ENCODE measurements around the gene IMP3.
"Not testable (repeated sequence)": the region's sequence is repeated elsewhere in the genome, so short reads cannot be mapped to it uniquely, and the experiment has no call there.

The IMP3 gene, protein sequence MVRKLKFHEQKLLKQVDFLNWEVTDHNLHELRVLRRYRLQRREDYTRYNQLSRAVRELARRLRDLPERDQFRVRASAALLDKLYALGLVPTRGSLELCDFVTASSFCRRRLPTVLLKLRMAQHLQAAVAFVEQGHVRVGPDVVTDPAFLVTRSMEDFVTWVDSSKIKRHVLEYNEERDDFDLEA

DNA sequence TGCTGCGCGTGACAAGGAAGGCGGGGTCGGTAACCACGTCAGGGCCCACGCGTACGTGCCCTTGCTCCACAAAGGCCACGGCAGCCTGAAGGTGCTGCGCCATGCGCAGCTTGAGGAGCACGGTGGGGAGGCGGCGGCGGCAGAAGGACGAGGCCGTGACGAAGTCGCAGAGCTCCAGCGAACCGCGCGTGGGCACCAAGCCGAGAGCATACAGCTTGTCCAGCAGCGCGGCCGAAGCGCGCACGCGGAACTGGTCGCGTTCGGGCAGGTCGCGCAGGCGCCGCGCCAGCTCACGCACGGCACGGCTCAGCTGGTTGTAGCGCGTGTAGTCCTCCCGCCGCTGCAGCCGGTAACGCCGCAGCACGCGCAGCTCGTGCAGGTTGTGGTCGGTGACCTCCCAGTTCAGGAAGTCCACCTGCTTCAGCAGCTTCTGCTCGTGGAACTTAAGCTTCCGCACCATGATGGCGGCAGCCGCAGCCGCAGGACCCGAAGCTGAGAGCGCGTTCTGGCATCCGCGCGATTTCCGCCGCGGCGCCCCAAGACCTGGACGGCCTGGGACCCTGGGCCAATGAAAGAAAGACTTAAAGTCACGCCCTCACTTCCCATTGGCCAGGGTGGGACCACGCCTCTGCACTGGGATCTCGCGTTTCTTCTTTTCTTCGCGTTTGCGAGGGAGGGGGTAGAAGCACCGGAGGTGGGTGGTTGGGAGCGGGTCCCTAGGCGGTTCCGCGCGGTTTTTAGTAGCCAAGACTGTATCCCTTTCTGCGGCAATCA is at the start of gene IMP3:
Gene IMP3, minus strand, starts transcription at position 516 of the 774 bp plus-strand sequence. Its CDS starts 56 bp downstream, at position 460.
- peak; percentile 74 for DNase-seq

DNA sequence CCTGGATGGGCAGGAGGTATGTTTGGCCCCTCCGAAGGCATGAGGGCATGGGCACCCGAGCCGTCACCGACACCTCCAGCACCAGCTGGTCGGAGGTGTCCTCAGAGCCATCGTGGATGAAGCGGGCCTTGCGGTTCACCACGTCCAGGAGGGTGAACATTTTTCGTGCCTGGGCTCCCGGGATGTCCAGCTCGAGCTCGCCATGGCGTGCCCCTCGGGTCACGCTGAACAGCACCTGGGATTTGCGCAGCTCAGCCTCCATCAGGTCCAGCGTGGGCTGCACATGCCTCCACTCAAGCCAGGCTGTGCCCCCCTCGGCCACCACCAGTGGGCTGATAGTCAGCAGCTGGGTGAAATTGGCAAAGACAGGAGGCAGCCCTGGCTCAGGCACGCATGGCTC is 49.4 kb upstream of the IMP3 start:
- DNase-seq: not testable (repeated sequence)

DNA sequence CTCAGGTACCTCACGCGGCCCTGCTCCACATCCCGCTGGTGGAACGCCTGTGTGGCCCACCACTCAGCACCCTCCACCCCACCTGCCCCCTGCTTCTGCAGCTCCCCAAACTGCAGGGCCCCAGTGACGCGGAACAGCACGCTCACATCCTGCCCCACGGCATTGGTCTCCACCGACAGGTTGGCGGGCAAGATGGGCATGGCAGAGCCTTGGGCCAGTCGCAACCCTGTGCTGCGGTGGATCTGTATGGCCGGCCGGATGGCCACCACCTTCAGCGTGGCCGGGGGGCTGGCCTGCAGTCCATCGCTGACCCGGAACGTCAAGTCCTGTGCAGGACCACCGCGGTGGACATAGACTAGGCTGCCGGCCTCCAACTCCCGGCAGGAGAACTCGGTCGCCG is 48.8 kb upstream of the IMP3 start:
- no peak for DNase-seq

DNA sequence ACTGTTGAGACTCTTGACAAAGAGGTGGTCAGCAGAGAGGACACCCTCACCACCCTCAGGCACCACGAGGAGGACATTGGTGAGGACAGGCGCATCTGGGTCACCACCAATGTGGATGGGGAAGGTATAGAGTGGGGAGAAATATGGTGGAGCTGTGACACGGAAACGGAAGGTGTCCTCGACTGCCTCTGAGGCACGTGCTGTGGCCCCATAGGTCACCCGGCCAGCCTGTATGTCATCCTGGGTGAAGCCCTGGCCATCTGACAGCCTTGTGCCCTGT is 48.2 kb upstream of the IMP3 start:
- no peak for DNase-seq

DNA sequence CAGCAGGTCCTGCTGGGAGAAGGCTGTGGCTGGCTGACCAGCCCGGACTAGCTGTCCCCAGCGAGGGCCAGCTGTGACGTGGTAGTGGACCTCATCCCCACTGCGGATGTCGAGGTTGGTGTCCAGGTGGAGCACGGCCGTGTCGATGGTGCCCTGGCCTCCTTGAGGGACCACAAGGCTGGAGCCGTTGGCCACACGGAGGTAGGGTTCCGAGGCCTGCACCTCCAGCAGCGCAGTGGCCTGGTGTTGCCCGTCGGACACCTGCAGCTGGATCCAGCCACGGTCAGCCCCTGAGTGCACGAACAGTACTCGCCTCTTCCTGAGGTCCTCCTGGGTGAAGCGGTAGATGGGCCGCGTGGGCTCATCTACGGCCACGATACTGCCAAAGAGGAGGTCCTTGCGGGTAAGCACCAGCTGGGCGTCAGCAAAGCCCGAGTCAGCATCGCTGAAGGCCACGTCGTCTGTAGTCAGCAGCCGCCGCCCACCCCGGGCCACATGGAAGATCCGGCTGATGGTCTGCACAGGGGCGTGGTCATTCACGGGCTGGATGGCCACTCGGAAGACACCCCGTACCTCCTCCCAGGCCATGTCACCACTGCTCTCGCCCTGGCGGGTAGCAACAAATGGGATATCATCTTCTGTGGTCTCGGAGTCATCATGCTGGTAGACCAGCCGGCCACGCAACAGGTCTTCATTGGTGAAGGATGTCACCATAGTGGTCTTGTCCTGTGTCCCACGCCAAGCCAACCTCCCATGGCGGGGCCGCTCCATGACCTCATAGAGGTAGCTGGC is 47.7 kb upstream of the IMP3 start:
- no peak for DNase-seq

DNA sequence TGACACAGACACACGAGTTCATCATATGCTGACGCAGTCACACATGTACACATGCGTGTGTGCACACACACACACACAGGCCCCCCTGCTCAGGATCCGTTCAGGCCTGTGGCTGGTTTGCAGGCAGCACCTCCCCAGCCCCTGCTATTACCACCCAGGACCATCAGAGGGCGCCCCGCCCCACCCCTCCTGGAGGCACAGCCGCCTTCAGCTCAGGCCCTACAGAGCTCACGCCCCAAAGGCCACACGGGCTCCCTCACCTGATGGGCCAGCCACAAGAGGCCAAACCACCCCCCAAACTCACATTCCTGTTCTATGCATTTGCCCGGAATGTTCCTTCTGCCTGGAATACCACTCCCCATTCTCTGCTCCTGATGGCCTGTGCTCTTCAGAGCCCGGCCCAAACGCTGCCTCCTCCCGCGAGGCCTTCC is 46.2 kb upstream of the IMP3 start:
- DNase-seq: not testable (repeated sequence)

DNA sequence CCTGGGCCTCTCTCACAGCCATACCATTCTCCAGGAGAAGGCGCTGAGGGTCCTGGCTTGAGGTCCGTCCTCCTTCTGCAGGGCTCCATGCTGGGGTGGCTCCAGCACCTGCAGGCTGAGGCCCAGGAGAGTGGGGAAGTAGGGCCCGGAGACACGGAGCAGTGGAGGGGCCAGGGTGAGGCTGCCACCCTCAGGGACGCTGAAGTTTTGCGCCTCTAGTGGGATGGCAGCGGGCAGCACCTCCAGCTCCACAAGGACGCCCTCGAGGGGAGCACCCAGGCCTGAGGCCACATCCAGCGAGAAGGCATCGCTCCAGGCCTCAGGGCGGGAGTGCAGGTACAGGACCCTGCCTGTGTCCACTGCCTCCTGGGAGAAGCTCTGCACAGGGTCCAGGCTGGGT is 45.2 kb upstream of the IMP3 start:
- peak; percentile 57 for DNase-seq

DNA sequence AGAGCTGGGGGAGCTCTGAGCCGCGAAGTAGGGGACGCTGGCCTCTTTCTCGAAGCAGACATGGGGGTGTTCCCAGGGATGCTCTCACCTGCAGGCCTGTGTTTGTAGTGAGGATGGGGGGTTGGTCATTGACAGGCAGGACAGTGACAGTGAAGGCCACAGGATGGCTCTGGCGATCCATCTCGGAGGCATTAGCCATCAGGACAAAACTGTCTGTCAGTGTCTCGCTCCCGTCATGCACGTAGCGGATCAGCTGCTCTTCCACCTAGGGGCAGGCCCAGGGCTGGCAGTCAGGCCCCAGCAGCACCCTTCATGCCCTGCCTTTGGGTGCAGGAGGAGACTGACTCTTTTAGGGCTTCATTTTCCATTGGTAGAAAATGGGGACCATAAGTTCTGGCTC is 44.6 kb upstream of the IMP3 start:
- no peak for DNase-seq

DNA sequence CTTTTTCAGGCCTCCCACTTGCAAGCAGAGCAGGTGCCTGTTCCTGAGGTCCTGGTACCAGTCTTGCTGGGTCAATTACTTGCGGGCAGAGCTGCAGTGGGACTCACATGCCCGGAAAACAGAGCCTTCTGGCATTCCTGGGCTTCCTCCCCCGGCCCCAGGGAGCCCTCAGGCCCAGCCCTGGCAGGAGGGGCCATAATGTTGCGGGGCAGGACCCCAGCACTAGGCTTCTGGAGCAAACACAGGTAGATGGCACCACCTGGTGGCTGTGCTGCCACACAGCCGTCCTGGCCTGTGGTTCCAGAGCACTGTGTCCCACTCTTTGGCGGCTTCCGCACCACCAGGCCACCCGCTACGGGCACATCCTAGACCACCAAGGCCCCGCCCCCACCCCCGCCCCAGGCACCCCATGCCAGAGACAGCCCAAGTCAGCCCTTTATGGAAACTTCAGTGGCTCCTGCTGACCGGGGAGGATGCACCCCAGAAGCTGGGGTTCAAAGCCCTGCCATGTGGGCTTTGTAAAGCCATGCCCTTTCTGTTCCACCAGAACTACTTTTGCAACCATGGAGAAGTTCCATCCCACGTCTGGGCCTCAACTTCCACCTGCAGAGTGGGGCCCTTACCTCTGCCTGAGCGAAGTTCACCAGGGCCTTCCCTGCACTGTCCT is 43.8 kb upstream of the IMP3 start:
- peak; percentile 83 for DNase-seq

DNA sequence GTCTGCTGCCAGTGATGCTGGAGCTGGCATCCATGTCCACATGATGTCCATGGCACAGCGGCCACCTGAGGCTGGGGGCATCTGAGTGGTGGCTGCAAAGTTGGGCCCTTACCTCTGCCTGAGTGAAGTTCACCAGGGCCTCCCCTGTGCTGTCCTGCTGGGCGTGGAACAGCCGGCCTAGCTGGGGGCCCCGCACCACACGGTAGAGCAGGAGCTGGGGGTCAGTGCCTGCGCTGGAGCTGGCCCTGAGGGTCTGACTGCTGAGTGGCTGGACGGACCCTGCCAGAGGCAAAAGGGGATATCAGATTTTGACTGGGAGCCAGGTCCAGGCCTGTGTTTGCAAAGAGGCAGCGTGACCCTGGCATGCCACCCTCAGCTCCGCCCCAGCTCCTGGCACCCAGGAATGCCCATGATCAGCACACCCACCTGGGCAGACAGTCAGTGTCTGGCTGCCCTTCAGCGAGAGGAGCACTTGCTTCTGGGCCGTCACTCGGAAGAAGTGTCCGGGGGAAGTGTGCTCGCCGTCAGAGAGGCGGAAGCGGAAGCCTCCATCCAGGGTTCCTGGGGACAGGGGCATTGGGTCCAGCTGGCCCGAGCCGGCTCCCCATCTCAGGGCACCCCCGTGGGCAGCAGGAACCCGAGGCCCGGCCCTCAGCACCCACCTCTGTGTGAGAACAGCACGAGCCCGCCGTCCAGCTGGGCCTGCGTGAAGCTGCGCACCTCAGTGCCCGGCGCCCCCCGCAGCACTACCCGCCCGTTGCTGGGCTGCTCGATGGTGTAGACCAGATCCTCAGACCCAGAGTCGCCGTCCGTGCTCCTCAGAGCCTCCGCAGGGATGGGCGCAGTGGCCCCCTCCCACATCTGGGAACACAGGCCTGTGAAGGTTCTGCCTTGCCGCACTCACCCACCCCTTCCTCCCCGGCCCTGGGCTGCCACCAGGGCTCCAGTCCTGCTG is 42.4 kb upstream of the IMP3 start:
- DNase-seq: no peak

DNA sequence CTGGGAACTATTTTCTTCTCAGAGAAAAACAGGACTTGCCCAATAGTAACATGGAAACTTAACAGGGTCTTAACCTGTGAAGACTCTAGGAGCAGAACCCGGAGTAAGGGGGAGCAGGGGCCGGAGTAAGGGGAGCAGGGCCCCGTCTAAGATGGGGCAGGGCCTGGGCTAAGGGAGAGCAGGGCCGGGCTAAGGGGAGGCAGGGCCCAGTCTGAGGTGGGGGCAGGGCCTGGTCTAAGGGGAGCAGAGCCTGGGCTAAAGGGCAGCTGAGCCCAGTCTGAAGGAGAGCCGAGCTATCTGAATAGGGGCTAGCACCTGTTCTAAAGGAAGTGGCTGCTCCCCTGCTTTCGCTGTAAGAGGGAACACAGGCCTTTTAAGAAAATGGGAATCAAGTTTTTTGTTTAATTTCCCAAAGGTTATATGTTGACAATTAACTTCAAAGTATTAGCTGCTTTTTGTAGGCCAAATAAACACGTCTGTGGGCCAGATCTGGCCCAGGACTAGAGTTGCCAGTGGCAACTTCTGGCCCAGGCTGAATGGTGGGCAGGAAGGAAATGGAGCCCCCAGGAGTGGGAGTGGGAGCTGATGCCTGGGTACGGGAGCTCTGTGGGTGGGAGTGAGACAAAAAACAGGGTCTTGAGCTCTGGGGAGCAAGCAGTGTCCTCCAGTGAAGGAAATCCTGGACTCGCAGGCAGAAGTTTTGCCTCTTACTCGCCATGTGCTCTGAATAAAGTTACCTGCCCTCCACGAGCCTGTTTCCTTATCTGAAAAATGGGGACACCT is 40.2 kb upstream of the IMP3 start:
- no peak for DNase-seq

DNA sequence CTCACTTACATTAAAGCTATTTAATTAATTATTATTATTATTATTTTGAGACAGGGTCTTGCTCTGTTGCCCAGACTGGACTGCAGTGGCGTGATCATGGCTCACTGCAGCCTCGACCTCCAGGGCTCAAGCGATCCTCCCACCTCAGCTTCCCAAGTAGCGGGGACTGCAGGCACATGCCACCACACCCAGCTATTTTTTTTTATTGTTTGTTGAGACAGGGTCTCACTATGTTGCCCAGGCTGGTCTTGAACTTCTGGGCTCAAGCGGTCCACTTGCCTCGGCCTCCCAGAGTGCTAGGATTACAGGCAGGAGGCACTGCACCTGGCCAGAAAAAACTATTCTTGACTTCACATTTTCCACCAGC is 38.3 kb upstream of the IMP3 start:
- not testable (repeated sequence) for DNase-seq

DNA sequence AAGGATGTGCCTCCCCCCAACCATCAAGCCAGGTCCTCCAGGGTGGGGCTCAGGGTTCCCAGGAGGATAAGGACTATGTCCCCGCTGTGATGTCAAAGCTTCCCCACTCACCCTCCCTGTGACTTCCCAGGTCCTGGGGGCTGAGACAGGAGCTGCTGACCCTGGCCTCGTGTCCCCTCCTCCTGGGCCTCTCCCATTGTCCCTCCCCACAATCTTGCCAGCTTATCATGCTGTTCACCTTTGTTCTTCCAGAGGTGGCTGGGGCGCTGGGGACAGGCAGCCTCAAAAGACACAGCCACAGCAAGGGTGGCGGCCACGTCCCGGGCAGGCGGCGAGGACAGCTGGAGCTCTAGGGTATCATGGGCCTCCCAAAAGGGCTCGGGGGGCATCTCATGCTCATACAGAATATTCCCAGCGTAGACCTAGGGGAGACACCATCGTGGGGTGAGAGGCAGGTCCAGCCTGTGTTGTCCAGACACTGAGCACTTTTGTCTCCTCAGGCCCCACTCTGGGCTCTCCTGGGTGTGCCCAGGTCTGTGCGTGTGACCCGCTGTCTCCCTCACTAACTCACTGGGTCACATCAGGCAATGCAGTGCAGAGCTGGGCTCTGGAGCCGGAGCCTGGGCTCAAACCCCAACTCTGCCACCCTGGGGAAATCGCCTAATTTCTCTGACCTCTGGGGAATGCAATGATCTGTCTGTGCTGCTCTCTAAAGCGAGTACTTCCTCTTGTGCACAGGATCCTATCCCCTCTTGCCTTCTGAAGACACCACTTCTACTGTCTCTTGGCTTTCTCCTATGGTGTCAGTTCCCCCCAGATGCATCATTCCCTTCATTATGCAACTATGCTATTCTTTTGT is 37.7 kb upstream of the IMP3 start:
- DNase-seq: no peak

DNA sequence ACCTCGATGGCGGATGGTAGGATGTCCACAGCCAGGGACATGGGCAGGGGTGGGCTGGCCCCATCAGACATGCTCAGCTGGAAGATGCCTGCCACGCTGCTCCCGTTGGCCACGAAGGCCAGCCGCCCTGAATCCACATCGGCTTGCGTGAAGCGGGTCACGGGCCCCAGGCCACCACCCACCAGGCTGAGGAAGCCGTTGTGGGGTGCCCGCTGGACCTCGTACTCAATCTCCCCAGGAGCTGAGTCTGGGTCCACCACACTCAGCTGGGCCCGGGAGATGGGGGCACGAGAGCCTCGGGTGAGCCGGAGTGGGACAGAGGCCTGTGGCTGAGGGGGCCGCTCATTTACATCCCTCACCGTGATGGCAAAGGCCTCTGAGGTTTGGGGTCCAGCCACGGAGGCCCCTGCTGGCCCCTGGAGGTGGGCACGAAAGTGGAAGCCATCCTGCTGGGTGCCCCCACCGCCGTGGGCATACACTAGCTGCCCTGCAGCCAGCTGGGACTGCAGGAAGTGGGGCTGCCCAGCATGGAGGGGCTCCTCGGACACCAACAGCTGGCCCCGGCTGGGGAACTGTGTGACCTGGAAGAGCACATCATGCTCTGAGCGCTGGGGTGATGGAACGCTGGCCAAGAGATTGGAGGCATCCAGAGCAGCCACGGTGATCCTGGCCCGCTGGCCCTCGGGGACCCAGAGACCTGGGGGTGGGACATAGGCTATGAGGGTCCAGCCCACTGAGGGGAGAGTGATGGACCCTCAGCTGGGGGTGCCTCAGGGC is 36.9 kb upstream of the IMP3 start:
- DNase-seq: no peak

DNA sequence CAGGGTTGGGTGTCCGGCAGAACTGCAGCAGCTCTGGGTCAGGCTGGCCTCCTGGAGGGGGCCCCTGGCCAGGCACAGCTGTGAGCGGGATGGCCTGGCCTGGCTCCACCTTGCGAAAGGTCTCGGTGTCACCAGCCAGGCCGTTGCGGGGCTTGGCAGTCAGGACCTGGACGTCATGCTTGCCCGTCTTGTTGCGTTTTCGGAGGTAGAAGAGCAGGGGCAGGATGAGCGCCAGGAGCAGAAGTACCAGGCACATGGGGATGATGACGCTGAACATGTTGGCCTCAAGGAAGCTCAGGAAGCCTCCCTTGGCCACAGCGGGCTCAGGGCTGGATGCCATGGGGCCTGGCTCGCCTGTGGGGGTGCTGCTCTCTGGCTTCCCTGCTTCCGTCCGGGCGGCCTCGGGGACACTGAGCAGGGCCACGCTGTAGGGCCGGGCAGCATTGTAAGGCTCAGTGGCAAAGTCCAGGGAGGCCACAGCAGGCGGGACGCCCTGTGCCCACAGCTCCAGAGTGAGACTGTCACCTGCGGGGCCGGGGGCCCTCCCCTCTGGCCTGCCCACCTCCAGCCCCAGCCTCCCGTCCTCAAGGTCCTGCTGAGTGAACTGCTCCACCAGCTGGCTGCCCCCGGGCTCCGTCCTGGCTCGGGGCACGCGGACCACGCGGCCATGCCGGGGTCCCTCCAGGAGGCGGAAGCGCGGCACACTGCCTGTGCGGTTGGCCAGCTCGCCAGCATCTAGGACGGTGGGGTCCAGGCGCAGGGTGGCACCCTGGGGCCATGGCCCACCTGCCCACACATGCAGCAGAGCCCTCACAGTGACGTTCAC is 35.8 kb upstream of the IMP3 start:
- no peak for DNase-seq

DNA sequence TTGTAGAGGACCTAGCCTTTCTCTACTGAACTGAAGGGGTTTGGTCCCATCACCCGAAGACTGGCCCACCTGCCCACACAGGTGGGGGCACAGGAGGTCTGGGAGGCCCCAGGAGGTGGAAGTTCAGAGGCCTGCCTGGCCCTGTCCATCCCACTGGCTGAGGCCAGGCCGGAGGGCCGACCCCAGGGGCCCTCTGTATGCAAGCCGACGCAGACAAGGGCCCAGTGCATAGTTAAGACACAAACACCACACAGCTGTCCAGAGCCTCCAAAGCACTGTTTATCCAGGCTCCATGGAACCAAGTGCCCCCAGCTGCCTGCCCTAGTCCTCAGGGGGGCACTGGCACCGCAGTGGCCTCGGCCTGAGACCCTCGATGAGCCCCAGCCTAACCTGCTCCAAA is 34.3 kb upstream of the IMP3 start:
- no peak for DNase-seq

DNA sequence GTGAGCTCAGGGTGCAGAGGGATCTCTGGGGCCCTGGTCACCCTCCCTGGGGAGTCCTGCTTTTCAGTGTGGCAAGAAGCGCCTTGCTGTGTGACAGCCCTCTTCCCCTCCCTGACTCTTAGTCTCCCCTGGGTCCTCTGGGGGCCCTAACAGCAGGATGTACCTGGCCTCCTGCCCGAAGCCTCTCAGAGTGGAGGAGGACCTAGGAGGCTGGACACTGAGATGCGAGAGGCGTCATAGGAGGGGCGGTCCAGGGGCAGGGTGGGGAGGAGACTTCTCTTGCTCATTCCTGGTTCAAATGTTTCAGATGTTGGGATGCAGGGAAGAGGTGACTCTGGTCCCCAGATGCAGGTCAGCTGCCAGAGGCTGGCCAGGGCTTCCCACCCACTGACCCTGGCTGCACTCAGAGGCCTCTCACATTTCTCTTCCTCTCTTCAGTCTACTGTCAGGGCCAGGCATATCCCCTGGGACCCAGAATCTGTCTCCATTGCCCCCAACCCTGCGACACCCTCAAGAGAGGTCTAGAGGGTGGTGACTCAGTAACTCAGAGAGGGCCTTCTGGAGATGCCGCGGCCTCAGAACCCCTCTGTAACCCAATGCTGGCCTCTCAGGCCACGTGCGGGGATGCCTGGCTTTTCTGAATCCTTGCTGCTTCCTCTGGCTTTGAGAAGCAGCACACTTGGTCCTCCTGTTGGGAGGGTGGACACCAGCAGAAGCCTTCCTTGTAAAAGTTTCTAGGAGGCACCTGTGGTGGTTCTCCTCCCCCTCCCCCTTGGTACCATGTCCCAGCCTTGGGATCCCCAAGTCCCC is 33.6 kb upstream of the IMP3 start:
- no peak for DNase-seq
